A549 (cell line): ENCODE data around the gene HOATZ.

ENCODE experiments used
- PHF8 ChIP-seq: fragments of 200-600 bp; sonication (generic); IDR thresholded peaks from 2 replicates; pipeline ENCODE4 v1.6.1; 2016; ENCODE audit warnings: low read depth, mild to moderate bottlenecking, antibody characterized with exemption, moderate library complexity, borderline replicate concordance
- RAD21 ChIP-seq, 2 experiments: fragments of >200 bp in 1 of 2; sonication (Bioruptor Twin) in 1 of 2; formaldehyde crosslinking in 1 of 2; IDR thresholded peaks in 1 of 2; conservative IDR thresholded peaks in 1 of 2; 2 replicates in 1 of 2; 3 replicates in 1 of 2; pipeline ENCODE4 v1.6.1; 2012 to 2018; ENCODE audit warnings: inconsistent platforms in 1 of 2
- TF ChIP-seq, protein P1 (sequence below): fragments of >200 bp; sonication (Bioruptor Twin); formaldehyde crosslinking; IDR thresholded peaks from 3 replicates; pipeline ENCODE4 v1.5.1; 2016
- TF ChIP-seq, protein P2 (sequence below): fragments of 200-600 bp; sonication (generic); IDR thresholded peaks from 2 replicates; pipeline ENCODE4 v1.6.1; 2016; ENCODE audit warnings: antibody characterized with exemption, mild to moderate bottlenecking, moderate library complexity
- TF ChIP-seq, protein P3 (sequence below): IDR thresholded peaks from 2 replicates; pipeline ENCODE4 v1.6.1; 2012; ENCODE audit warnings: low read depth, borderline replicate concordance

DNA sequence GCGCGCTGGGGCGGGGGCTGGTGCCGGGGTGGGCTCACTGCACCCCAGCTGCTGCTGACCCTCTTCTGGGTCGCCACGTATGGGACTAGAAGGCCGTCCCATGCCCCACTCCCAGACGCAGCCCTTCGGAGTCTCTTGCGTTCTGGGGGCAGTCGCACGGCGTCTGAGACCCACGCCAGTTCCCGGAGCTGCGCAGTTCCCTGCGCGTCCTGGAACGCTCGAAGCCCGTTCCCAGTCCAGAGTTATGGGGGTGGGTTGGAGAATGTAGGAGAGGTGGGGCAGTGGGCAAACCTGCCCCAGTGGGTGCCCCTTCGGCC is 26.3 kb downstream of the HOATZ start:
- TF ChIP-seq PHF8 (no peak), RAD21 (conservative IDR thresholded peaks at IDR 0.05 in 1 of 2, IDR thresholded peaks at IDR 0.05 in 1 of 2) (no peak)
- TF ChIP-seq, protein P1, sequence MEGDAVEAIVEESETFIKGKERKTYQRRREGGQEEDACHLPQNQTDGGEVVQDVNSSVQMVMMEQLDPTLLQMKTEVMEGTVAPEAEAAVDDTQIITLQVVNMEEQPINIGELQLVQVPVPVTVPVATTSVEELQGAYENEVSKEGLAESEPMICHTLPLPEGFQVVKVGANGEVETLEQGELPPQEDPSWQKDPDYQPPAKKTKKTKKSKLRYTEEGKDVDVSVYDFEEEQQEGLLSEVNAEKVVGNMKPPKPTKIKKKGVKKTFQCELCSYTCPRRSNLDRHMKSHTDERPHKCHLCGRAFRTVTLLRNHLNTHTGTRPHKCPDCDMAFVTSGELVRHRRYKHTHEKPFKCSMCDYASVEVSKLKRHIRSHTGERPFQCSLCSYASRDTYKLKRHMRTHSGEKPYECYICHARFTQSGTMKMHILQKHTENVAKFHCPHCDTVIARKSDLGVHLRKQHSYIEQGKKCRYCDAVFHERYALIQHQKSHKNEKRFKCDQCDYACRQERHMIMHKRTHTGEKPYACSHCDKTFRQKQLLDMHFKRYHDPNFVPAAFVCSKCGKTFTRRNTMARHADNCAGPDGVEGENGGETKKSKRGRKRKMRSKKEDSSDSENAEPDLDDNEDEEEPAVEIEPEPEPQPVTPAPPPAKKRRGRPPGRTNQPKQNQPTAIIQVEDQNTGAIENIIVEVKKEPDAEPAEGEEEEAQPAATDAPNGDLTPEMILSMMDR, result no peak
- TF ChIP-seq, protein P2, sequence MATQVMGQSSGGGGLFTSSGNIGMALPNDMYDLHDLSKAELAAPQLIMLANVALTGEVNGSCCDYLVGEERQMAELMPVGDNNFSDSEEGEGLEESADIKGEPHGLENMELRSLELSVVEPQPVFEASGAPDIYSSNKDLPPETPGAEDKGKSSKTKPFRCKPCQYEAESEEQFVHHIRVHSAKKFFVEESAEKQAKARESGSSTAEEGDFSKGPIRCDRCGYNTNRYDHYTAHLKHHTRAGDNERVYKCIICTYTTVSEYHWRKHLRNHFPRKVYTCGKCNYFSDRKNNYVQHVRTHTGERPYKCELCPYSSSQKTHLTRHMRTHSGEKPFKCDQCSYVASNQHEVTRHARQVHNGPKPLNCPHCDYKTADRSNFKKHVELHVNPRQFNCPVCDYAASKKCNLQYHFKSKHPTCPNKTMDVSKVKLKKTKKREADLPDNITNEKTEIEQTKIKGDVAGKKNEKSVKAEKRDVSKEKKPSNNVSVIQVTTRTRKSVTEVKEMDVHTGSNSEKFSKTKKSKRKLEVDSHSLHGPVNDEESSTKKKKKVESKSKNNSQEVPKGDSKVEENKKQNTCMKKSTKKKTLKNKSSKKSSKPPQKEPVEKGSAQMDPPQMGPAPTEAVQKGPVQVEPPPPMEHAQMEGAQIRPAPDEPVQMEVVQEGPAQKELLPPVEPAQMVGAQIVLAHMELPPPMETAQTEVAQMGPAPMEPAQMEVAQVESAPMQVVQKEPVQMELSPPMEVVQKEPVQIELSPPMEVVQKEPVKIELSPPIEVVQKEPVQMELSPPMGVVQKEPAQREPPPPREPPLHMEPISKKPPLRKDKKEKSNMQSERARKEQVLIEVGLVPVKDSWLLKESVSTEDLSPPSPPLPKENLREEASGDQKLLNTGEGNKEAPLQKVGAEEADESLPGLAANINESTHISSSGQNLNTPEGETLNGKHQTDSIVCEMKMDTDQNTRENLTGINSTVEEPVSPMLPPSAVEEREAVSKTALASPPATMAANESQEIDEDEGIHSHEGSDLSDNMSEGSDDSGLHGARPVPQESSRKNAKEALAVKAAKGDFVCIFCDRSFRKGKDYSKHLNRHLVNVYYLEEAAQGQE, result no peak
- TF ChIP-seq, protein P3, sequence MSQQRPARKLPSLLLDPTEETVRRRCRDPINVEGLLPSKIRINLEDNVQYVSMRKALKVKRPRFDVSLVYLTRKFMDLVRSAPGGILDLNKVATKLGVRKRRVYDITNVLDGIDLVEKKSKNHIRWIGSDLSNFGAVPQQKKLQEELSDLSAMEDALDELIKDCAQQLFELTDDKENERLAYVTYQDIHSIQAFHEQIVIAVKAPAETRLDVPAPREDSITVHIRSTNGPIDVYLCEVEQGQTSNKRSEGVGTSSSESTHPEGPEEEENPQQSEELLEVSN, result no peak
